Measurements from ENCODE around the gene EYS.

GRCh38 chr6:65557224-65557623 is 149.8 kb downstream of the EYS start:
- TF ChIP-seq EZH2 (IDR thresholded peaks at IDR 0.05; ENCODE audit: insufficient read depth, poor library complexity, severe bottlenecking) (no peak), EZH2phosphoT487 (IDR thresholded peaks at IDR 0.05; ENCODE audit: insufficient read depth, low read depth) (no peak)

Measured in GM23248 (cell line).